HL-60/S4 treated with phorbol 12-myristate 13-acetate at 8.2 ng/mL for 4 days and 3 days (cell line): ENCODE results near the gene MTTP.

Experiments
- in situ Hi-C: fragments of 300-500 bp; cut with MboI; formaldehyde crosslinking; loops from 2 replicates; pipeline ENCODE4 v1.15.0; 2022; ENCODE audit warnings: low sequenced_read_pairs

MTTP gene

DNA sequence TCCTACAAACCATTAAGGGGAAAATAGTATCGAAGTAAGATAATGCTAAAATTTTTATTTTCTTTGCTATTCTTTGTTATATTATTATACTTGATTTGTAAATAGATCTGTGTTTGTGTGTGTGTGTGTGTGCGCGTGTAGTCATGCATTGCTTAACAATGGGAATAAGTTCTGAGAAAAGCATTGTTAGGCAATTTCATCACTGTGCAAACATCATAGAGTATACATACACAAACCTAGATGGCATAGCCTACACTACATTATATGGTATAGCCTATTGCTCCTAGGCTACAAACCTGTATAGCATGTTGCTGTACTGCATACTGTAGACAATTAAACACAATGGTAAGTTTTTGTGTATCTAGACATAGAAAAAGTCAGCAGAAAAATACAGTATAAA, 17.1 kb downstream of the MTTP start:
- in situ Hi-C loops, result no loop called here

DNA sequence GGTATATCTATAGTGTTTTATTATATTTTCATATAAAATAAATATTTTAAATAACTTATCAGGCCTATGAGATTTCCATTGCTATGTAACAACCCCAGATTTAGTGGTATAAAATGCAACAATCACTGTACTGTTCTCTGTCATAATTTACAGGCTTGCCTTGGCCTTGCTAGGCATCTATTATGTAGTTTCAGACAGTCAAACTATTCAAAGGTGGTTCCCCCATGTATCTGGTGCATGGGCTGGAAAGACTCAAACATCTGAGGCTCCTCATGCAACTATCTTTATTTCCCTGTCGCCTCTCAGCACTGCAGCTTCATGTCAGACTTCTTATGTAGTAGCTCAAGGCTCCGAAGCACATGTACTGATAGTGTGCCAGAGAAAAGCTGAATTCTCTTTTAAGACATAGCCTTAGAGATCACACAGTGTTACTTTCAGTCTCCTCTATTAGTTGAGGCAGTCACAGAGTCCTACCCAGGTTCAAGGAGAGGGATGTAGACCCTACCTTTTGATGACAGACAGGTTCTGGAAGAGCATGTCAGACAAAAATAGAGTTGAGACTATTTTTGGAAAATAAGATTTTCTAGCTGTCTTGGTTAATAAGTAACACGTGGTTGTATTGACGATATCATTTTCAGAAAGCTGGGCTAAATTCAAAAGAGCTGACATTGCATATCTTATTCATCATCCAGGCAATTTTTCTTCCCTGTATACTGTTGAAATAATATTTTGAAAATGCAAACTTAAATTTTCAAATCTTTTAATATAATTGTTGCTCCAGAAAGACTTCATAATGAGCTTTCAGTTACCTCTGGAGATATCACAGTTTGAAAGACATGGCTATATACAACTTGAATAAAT, 19.4 kb downstream of the MTTP start:
- in situ Hi-C loops, result no loop called here

DNA sequence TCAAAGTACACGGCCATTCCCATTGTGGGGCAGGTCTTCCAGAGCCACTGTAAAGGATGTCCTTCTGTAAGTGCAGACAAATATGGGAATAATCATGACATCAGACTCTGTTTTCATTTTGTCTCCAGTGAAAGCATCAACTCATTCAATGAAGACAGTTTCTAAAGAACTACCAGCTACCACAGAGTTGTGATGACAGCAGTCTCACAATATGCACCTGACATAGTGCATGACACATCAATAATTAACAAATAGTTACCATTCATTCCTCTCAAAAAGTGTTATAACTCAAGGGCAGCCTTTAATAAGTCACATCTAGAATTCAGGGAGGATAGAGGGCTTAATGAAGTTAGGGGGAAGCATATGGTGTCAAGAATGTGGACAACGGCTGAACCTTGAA, 20.2 kb downstream of the MTTP start:
- in situ Hi-C loops, result no loop called here

DNA sequence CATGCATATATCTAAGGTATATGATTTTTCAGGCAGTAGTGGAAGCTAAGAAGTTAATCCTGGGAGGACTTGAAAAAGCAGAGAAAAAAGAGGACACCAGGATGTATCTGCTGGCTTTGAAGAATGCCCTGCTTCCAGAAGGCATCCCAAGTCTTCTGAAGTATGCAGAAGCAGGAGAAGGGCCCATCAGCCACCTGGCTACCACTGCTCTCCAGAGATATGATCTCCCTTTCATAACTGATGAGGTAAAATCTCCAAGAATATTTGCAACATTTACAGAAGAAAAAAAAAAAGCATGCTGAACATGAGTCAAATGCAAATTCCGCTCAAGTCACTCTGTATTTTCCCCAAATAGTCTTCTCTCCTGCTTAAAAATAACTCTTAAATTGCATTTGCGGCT, 32.1 kb downstream of the MTTP start:
- in situ Hi-C loops, result no loop called here

DNA sequence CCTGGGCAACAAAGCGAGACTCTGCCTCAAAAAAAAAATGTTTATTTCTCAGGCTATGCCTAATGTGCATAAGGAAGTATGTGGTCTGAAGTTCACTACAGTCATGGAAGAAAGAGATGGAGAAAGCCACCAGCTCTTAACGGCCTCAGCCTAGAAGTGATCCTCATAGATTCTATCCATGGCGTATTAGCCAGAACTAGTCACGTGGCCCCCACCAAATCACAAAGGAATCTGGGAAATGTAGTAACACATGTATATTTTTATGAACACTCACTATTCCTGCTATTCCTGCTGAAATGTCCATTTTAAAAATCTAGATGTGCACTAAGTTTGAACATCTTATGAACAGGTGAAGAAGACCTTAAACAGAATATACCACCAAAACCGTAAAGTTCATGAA, 33.8 kb downstream of the MTTP start:
- in situ Hi-C loops, result no loop called here

DNA sequence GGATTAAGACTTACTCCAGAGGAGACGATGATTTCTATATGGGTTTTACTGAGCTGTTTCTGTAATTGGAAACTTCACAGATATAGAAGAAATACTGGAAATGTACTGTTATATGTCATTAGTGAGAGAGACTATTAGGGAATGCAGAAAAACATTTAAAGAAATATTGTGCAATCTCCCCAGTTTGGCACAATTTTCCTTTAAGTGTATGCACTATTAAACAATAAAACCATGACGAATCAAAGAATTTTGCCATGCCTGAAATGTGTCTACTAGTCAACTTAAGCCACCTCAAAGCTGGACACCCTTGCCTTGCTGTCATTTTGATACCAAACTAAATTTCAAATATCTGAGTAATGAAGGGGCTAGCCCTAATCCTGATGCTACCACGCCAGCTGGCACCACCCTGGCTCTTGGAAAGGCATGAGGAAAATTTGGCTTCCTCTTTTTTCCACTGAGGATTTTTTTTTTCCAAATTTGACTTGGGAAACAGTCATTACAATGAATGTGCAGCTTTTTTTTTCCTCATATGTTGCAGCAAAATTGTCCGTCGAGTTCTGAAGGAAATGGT, 36.1 kb downstream of the MTTP start:
- in situ Hi-C loops, result no loop called here

DNA sequence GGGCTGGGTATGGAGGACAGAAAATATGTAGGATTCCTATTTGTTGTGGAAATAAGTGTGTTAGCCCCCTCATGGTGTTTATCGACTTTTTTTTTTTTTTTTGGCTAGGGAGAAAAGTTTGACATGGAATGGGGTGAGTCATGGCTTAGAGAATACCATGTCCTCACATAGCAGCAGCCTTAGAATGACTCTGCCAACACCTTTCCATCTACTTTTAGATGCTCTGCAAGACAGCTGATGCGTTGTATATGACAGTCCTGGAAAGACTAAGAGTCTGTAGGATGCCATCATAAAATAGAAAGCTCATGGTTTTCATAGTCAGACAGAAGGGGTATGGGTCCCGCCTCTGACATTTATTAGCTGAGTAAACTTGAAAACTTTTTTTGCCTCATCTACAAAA, 37.7 kb downstream of the MTTP start:
- in situ Hi-C loops, result no loop called here

DNA sequence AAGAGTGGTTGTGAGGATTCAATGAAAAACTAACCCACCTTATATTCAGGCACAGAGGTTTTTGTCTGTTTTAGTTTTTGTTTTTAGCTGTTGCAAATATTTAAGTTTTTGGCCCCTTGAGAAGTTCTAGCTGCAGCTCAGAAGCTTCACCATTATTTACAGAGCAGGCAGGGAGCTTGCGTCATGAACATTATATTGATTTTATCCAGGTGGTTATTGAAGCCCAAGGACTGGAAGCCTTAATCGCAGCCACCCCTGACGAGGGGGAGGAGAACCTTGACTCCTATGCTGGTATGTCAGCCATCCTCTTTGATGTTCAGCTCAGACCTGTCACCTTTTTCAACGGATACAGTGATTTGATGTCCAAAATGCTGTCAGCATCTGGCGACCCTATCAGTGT, 38.1 kb downstream of the MTTP start:
- in situ Hi-C loops, result no loop called here

DNA sequence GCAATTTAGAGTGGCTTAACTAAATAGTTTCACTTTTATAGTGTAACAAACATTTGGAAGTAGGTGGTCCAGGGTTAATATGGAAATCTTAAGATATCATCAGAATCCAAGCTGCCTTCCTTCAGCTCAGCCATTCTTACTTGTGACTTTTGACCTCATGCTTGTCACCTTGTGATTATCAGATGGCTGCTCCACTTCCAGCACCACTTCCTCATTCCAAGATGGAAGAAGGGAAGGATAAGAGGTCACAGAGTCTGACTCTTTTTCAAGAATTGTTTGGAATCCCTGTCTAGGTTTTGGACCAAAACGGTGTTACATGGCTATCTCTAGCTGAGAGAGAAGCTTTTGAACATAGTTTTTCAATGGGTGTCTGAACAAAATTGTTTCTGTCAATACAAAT, 39.9 kb downstream of the MTTP start:
- in situ Hi-C loops, result no loop called here

DNA sequence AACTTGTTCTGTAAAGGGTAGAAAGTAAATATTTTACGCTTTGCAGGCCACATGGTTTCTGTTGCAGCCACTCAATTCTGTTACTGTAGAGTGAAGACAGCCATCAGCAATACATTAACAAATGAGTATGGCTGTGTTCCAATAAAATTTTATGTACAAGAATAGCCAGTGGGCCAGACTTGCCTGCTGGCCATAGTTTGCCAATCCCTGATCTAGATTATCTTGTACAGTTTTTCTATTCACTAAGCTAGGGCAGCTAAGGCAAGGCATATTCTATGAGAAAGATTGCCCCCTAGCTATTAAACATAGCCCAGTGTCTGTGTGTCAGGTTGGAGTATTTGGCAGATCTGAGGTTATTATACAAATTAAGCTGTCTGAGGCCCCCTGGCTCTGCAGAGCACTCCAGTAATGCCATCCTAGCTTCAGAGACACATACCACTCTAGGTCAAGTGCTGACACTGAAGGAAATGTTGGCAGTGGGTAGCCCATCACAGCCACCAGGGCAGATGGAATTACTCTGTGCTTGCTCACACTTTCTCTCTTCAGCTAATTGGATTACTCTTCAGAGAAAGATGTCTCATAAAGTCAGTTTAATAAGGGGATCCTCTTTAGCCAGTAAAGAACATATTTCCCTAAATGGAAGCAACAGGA, 40.7 kb downstream of the MTTP start:
- in situ Hi-C loops, result no loop called here

DNA sequence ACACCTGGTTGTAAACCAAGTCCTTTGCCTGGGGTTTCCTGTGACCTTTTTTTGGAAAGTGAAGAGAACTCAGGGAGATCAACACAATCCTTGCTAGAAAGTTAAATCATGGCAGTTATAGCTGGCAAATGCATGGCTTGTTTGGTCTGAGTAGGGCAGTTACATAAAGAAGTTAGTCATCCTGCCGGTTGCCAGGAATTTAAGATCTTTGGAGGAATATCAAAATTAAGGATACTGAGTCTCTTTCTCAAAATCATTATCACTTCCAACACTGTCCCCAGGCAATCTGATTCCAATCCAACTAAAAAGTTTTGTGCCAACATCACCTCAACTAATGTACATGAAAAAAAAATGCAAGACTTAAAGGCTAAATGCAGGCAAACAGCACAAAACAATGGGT, 42.8 kb downstream of the MTTP start:
- in situ Hi-C loops, result no loop called here

DNA sequence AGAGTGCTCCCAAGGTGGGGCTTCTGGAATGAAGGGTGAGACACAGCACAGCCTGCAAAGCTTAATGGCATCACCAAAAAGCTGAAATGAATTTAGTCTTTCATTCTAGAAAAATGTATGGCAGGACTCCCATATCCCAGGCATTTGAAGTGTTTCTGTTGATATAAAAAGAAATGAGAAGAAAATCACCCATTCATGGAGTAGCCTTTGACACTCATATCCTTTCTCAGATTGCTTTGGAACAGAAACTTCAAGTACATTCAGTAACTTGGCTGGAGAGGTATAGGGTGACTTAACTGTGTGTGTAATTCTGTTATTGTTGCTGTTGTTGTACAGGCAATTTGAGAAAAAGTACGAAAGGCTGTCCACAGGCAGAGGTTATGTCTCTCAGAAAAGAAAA, 47.7 kb downstream of the MTTP start:
- in situ Hi-C loops, result no loop called here

DNA sequence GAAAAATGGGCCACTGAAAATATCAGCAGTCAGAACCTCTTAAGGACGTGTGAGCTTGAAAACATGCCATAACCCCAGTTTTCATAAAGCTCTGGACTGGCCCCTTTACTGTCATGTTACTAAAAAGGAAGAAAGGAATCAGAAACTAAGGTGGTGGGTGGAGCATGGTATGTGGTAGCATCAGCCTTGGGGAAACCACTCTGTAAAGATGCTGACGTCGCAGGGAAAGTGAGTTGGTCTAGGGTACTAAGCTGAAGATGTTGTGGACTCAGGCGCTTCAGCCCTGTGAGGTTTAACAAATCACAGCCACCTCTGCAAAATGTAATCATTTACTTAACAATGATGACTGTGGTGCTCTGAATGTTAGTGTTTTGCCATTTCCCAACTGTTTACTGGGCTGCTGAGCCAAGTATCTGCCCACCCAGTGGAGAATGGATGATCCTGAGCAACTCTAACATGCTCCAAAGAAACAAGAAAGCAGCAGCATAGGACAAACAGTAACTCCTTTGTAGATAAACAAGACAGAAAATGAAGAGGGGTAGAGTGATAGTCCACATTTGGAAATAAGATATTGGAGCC, 49.6 kb downstream of the MTTP start:
- in situ Hi-C loops, result no loop called here

DNA sequence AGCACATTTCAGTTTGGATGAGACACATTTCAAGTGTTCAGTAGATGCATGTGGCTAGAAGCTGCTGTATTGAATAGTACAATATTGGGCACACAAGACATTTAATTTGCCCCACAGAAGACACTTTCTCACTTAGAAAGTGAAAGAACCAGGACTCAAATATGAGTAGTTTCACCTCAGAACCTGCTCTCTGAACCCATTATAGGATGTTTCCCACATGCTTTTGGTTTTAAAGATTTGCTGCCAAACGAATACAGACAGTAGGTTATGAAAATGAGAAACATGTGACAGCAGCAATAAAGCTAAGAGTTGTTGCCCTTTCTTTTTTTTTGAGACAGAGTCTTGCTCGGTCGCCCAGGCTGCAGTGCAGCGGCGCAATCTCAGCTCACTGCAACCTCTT, 50.7 kb downstream of the MTTP start:
- in situ Hi-C loops, result no loop called here

DNA sequence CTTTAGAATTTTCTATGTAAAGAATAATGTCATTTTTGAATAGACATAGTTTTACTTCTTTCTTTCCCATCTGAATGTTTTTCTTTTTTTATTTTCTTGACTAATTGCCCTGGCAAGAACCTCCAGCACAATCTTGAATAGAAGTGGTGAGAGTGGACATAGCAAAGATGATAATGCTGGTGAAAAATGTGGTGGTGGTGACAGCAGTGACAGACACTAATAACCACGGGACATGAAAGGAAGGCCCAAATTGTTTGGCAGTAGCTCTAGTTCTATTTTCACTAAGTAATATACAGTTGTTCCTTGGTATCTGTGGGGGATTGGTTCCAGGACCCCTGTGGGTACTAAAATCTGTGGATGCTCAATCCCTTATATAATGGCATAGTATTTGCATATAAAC, 53.4 kb downstream of the MTTP start:
- in situ Hi-C loops, result no loop called here

DNA sequence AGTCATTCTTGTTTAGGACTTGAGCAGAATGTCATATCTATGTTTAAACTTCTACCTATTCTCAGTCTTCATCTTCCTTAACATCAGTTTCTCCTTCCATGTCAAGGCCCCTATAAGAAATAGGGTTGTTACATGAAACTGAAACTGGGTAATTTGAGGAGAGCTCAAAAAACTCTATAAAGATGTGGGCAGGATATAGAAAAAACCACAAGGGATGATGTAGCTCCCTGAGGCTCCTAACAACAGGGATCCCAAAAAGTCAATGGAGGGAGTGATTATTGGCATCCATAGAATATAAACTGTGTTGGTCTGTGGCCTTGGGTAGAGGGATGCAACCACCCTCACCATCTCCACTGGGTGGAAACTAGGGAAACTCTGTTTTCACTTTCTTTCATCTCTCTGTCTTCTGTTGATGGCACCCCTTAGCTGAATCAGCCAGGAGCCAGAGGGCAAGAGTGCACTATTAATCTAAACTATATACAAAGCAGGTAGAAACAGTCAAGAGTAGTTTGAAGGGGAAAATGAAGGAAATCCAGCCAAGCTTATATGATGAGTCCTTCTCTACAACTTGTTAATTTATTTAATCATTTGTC, 55.4 kb downstream of the MTTP start:
- in situ Hi-C loops, result no loop called here

DNA sequence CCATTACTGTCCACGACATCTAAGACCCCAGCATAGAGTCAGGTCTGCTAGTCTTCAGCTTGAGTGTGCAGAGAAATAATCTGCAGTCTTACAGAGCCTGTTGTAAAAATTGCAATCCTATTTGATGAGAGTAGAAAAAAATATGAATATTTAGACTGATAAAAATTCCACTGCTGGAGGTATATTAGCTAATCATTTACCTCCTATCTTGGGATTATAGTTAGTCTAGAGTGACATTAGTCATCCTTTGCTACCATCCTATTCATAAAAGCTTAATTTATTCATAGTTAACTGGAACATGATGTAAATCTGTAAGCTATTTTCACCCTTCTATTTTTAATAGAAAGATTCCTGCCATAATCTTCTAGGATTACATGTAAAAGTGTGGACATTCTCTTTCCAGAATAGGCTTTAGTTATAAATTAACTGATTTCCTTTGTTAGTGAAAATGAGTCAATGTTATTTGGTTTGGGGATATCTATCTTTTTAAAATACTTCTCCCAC, 56.3 kb downstream of the MTTP start:
- in situ Hi-C loops, result no loop called here

DNA sequence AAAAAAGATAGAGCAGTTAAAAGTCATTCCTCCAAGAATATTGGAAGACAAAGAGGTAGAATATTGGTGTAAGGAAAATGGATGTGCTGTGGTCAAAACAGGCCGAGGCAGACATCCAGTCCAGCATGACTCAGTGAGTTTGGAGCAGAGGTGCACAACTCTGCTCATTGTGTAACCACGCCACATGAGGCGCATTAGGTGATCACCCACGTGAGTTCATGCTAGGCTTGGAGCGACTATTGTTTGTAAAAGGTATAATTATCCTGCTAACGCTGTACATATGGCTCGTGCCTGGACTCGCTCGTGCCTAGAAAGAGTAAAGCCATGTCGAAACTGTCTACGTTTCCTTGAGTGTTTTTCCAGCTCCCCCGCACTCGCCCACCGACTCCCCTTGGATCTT, 59.1 kb downstream of the MTTP start:
- in situ Hi-C loops, result no loop called here

DNA sequence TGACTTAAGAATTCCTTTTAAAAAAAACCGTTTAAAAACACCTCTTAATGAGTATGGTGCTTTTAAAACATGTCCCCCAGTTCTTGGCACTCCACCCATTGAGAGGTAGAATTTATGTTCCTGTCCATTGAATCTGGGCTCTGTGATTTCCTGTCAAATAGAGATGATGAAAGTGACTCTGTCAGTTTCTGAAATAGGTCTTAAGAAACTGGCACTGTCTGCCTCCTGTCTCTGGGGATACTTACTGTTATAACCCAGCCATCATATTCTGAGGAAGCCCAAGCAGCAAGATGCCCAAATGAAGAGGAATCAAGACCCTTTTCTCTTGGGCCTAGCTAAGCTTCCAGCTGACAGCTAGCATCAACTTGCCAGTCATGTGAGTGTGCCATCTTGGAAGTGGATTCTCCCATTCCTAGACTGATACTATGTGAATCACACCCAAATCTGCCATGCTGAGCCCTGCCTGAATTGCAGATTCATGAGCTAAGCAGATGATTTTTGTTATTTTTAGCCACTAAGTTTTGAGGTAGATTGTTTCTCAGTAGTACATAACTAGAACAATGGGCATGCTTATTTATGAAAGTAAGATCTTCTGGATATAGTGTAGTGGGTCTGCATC, 60.2 kb downstream of the MTTP start:
- in situ Hi-C loops, result no loop called here

DNA sequence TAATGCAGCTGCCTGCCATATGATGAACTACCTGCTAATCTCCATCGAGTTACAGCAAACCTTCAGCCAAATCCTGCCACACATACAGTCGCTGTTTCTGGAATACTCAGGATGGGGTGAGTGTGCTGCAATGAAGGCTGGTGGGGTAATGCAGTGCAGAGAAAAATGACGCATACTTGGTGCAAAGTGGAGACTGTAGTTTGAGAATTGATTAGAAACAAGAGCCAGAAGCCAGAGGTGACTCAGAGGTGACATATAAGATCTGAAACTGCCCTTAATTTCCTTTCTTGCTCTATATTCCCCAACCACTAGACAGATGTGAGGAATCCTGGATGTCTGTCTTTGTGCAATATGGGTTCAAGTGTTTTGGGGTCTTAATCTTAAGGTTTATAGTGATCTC, 61.0 kb downstream of the MTTP start:
- in situ Hi-C loops, result no loop called here

DNA sequence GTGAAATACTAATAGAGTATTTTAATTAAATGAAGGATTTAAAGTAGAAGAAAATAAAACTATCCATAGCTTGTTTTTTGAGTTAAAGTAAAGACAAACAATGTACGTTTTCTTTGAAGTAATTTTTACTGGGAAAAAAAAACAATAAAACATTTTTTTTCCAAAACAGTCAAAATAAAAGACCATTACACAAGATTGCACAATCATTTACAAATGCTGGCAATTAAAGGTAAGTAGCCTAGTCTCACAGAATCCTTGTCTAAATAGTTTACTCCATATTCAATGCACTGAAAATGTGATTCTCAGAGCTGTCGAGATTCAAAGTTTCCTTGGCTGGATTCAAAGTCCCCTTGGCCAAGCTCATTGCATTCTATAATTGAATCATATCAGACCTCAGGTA, 61.8 kb downstream of the MTTP start:
- in situ Hi-C loops, result no loop called here
